GM18519 (cell line): ENCODE data around the gene TOMM6.
"Not testable (repeated sequence)": the region's sequence is repeated elsewhere in the genome, so short reads cannot be mapped to it uniquely, and the experiment has no call there.

ENCODE experiments used
- ATAC-seq: cut with Tn5 transposase; IDR thresholded peaks from one replicate; pipeline ENCODE4 v1.9.1; 2021; ENCODE audit warnings: mild to moderate bottlenecking, moderate library complexity; ENCODE audit not compliant: unreplicated experiment, low FRiP score

Gene TOMM6

DNA sequence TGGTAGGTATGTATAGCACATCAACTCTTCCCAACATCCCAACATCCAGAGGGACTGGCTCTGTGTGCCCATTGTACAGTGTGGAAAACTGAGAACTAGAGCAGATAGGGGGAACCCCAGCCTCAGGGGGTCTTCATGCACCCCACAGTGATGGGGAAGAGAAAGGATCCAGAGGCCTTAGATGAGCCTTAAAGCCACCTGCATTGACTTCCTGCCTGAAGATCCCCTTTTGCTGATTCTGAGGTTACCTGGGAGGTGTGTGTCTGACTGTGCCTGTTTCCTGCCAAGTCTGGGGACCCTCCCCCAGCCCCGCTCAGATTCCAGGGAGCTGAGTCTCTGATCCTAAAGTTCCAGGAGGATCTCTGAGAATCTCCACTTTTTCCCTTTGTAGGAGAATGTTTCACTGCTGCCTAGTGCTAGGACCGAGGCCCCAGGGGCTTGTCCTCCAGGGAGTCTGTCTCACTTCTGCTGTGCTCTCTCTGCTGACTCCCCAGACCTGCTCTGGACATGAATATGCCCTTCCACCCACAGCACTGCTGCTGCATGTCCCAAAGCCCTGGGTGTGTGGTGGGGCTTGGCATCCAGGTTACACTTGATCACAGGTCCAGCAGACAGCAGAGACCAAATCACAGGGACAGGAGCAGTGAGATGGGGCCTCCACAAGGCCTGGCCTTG is 27.5 kb upstream of the TOMM6 start:
- ATAC-seq = no peak

DNA sequence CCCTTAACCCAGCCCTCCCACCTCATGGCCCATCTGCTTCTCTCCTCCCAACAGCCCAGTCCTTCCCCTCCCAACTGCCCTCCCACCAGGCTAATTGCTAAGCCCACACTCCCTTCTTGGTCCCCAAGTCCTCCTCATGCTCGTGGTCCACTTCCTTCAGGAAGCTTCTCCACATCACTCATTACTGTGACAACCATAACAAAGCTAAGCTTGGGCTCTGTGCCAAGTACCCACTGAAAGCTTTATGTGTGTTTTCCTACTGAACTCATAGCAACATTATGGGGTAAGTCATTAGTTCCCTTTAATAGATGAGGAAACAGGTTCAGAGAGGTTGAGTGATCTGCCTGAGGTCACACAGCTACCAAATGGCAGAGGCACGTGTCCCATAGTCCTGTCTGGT is 24.0 kb upstream of the TOMM6 start:
- no peak for ATAC-seq

DNA sequence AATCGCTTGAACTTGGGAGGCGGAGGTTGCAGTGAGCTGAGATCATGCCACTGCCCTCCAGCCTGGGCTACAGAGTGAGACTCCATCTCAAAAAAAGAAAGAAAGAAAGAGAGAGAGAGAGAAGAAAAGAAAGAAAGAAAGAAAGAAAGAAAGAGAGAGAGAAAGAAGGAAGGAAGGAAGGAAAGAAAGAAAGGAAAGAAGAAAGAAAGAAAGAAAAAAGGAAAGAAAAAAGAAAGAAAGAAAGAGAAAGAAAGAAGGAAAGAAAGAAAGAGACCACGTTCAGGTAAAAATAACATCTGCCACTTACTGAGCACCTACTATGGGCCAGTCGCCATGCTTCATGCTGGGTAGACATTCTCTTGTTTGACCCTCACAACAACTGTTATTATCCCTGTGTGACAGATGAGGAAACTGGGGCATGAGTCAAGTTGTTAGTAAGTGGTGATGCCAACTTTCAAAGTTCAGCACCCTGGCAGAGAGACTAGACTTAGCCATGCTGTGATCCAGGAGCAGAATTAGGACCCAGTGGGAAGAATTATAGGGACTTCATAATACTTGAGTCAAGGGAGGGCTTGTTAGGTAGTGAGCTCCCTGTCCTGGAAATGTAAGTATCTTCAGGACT is 21.3 kb upstream of the TOMM6 start:
- not testable (repeated sequence) for ATAC-seq

DNA sequence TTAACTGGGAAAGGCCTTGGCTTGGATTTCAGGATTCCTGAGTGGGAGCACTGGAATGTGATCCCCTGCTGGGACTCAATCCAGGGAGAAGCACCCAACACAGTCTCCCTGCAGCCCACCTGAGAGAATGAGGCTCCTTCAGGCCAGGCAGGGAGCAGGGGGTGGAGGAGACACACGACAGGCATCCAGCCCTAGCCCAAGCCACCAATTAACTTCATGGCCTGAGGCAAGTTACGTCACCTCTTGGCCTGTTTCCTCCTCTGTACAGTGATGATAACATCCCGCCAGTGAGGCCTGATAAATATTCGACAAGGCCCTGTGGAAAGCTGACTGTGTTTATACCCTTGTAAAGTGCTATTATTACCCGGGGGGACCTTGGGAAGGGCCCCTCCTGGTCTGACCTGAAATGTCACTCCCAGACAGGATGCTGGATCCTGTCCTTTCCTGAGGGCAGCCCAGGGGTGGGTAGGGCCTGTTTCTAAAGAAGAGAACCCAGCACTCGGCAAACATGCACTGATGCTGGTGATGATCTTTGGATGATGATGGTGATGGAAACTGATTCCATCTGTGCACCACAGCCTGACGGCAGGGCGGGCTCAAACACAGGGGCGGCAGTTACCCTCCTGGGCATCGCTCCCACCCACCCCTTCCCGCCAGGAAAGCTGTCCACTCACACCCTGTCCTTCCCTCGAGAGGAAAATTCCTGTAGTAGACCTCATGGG is 20.2 kb upstream of the TOMM6 start:
- ATAC-seq = no peak

DNA sequence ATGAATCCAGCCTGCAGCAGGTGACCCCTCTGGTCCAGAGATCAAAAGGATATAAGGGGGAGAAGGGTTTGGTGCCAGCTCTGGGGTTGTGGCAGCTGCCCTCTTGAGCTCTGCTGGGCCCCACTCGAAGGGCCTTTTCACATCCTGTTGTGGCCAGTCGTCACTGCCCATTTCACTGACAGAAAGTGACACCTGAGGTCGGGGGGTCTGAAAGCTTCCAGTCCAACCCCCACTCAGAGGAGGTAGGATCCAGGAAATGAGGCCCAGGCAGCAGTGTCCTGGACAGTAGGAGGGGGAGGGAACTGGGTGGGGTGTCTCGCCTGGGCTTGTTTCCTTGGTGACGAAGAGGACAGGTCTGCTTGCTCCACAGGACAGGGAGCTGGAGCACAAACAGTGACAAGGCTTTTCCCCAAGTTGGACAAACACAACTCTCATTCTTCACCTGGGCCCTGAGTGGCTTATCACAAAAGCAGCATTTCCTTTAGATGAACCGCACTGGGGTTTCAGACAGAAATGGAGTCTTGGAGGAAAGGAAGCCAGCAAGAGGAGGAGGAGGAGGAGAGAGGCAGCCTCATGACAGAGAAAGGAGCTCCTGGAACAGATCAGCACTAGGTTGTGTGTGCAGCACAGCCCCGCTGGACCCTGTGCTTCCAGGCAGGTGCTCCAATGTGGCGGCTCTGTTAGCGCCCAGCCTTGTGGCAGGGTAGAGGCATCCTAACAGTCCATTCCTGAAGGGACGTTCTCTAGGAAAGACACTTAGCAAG is 18.8 kb upstream of the TOMM6 start:
- no peak for ATAC-seq

DNA sequence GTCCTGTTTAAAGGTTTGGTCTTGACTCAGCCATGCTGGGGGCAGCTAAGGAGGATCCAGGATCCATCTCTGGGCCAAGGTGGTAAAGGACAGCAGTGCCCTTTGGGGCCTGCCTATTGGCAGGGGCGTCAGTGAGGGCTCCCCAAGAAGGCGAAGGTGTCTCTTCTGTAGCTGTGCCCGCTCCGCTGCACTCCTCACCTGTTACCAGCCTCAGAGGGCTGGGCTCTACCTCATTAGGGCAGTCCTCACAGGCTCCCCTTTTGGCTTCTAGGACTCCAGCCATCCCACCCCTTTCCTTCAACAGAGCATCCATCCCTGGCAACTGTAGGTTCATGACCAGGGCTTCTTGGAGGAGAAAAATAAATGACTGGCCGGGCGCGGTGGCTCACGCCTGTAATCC is 18.1 kb upstream of the TOMM6 start:
- no peak for ATAC-seq

DNA sequence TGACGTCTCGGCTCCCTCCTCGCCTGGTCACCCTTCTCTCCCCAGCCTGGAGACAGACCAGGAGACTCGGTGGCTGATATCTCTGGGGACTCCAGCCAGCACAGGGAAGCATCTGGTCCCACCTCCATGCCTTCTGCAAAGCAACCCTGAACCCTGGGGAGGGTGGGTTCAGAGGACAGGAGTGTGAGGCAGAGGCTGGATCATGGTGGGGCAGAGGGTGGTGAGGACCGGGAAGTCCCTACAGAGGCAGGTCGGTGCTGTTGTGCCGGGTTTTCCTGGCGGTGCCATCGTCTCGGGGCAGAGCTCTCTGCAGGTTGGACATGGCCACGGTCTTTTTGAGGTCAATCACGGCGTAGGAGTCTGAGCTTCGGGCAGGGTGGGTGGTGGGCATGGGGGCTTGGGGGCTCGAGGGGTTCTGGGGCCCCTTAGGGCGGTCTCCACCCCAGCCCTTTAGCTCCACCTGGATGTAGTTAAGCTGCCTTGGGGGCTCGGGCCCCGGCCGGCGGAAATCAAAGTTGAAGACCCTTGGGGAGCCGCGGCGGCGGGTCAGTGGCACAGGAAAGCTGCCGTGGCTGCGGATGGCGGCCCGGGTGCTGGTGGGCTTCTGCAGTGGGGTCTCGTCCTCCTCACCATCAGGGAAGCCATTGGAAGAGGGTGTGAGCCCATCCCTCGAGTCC is 17.0 kb upstream of the TOMM6 start:
- ATAC-seq = no peak

DNA sequence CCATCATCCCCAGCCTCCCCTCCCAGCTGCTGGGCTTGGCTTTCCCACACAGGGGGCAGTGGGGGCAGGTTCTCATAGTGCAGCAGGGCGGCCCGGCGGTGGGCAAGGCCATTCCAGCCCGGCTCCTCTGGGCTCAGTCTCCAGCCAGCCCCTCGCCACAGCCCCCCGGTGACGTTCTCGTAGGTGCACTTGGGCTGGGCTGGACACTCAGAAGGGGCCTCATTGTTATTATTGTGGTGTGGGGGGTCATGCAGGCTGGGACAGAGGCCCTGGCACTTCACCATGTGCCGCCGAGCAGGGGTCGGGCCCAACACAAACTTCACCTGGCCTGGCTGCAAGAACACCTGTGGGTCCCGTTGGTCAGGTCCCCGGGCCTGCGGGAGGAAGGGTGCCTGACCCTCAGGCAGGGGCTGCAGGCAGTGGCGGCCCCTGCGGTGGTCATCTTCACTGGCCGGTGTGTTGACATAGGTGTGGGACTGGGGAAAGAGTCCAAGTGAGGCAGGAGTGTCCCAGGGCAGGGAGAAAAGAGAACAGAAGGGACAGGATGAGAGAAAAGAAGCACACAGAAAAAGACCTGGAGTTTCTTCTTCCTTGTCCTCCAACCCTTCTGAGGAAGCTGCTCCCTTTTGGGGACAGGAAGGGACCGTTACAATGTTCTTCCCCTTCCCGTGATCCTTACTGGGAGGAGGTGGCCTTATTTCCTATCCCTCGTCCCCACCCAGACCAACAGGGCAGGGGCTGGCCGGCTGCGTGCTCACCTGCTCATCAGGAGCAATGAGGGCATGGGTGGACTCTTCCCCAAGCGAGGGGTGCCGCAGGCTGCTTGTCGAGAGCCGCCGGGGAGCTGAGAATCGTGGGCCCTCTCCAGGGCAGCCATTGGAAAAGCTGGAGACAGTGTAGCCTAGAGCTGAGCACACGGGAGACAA is 16.2 kb upstream of the TOMM6 start:
- no peak for ATAC-seq

DNA sequence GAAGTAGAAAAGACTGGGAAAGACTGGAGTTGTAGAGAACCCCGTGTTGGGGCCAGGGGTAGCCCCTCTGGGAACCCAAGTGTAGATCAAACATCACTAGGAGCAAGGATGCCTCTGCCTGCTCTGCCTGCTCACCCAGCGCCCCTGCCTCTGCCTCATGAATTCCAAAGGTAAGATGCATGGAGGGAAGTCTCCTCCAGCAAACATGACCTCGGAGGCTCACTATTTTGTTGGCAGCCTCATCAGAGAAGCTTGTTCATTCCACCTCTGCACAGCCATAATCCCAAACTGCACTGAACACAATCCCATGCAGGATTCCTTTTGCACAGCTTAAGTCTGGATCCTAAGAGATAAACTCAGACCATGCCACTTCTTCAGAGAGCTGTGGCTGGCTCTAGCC is 12.7 kb upstream of the TOMM6 start:
- ATAC-seq = no peak

DNA sequence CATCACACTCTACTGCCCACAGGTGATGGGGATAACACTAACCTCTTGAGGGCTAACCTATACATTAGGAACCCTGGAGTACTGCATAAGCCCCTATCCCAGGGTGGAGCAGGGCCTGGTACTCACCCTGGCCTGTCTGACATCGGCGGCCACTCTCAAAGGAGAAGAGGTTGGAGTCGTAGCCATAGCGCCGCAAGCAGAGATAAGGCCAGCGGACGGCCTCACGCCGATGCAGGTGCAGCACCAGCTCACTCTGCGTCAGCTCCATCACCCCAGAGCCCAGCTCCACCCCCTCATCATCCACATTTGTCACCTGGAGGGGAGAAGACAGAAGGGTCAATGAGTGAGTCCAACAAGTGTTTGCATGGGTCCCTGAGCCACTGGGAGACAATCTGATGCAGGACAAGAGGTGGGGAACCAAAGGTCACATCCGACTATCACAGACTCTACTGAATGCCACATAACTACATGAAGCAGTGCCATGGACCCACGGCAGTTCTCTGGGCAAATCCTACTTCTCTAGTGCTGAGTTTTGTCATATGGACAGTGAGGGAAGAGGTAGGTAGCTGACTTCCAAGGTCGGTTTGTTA is 12.1 kb upstream of the TOMM6 start:
- no peak for ATAC-seq

DNA sequence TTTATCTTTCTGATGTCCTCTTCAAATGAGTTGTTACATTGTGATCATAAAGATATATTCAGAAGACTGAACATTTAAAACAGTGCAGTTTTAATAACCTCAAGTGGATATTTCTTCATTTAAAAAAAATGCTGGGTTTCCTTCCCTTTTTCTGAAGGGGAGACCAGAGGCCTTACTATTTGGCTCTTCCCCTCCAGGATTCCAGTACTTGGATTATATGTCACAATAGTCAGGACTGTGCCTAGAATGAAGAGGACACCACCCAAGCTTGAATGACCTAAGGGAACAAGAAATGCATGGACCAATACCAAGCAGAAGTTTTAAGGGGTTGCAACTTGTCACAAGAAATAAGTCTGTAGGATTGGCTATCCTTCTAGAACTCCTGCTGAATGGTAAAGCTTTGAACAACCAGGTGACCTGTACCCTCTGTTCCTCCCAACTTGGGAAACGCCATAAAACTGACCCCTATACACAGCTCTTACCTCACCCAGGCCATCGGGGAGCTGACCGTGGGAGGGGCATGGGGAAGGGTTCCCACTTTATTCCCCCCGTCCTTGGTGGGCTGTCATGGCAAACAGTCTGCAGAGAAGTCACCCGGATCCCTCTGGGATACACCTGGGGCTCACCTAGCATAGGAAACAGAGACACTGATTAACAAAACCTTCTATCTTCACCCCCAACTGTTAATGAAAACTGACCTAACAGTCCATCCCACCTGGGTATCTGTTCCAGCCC is 9.8 kb upstream of the TOMM6 start:
- no peak for ATAC-seq

DNA sequence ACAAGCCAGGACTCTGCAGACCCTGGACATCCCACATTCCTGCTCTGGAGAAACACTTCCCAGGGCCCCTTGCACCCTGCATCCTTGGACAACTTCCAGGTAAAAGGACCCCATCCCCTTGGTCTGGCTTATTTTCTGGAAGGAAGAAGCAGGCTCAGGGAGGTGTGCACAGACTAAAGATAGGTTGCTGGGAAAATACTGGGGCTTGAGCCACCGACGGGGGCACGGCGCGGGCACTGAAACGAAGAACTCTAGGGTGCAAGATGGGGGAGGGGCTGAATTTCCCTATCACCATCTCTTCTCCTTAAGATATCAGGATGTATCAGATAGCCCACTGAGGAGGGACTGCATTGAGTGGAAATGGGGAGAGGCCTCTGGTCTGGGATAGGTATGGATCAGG is 8.6 kb upstream of the TOMM6 start:
- no peak for ATAC-seq

DNA sequence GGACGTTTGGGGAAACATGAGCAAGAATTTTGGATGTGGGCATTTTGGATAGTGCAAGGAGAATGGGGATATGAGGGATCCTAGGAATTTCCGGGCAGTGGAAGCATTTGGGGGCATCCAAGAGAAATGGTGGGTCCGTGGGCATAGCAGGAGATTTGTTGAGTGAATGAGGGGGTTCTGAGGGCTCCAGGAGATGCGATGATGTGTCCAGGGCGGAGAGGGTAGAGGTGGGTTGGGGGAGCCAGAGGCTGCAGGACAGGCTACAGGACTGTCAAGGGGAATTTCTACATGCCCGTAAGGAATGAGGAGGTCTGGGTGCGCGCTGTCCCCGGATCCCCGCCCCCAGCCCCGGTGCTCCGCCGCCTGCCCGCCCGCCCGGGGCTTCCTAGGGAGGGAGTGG is 8.2 kb upstream of the TOMM6 start:
- ATAC-seq = peak; percentile 7

DNA sequence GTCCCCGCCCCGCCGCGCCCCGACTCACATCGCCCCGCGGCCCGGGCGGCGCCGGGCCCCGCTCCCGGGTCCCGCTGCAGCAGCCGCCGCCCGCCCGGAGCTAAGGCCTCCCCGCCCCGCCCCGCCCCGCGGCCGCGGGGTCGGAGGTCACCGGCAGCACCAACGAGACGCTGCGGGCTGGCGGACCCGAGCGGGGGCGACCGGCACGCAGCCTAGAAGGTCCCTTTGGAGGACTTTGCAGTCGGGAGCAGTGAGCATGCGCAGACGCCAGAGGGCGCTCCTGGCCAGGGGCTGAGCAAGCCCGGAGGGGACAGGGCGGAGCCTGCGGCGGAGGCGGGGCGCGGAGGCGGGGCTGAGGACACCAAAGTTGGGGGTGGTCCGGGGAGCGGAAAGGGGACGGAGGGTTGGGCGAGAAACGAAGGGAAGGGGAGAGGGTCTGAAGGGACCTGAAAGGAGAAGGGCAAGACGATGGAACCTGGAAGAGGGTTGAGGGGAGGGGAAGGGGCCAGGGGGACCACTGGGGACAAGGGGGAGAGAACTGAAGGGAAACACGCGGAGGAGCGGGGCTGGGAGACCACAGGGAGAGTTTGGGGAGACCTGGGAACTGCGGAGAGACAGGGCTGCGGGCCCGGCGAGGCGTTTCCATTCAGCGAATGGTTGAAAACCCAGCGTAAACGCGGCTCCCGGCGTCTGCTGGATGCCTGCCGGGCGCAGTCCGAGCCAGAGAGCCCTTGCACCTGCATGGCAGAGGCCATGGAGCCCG is 7.5 kb upstream of the TOMM6 start, which contains the start of gene FRS3:
TSS of gene FRS3 (minus strand) at position 113 of the 763 bp plus-strand sequence. CDS start 2,913 bp downstream, outside the sequence.
- ATAC-seq = peak; percentile 89

DNA sequence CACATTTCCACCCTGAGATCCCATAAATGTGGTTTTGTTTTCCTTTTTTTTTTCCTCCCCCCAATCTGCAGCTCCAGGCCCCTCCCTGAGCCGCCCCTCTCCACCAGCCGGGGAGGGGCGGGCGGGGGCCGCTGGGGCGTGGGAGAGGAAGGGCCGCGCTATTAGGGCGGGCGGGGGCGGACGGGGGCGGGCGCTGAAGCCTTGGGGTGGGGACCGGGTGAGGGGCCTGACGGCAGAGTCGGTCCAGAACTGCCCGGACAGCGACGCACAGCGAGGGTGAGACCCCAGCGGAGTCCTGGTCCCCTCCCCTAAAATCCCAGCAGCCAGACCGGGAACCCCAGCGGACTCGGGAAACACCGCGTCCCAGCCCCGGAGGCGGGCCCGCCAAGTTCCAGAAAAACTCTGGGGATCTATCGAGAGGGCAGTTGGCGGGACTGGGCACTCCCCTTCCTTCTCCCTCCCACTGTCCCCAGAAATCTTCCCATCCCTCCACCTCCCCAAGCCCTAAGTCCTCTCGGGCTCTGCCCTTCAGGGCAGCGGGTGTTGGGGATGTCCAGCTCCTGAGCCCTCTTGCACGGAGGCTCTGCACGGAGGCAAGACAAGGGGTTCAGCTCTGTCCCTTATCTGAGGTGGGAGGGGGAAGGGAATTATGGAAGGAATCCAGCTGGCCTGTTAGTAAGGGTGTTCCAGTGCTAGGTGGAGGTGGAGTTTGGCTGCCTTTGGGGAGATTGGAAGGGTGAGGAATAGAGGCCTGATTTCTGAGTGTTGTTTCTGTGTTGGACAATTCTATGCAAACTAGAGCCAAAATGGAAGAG is 6.7 kb upstream of the TOMM6 start, which contains the start of gene PRICKLE4:
TSS of gene PRICKLE4 (plus strand) at position 232 of the 815 bp plus-strand sequence. CDS start 2,692 bp downstream, outside the sequence.
- ATAC-seq = no peak

DNA sequence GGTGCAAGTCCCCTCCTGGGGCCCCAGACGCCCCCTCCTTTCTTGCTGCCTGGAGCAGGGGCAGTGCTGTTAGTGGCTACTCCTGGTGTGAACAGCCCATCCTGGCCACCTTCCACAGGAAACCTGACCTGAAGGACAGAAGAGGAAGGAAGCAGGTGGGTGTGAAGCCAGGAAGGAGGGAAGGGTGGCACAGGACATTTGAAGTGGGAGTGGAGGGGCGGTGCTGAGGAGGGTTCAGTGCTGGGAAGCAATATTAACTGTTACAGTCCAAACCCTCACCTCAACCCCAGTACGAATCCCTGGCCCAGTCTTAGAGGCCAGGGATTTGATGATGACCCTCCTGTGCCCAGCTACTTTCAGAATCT is 6.1 kb upstream of the TOMM6 start:
- ATAC-seq = no peak
